ENCODE data around the gene CP. TPM values are rescaled to one million over a fixed set of nuclear protein-coding genes. Genes with fewer than 3 reads are reported as not detected.

CP gene
- polyA plus RNA-seq, 3 donors = 0.04 TPM; not detected in 2

DNA sequence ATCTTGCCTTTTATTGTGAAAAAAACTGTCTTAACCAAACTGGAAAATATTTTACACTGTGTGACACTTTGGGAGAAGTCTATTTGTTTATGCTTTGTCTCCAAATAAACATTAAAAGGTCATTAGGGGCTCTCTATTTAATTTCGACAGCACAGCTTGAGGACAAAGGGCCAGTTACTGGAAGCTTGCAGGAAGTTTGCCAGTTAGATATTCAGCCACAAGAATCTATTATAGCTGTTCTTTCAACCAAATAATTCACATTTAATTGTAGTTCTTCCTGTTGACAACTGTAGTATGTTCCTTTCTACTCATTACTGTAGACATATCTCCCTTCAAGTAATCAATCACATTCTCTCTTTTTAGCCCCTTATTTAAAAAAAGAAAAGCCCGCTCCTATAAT, 6.1 kb downstream of the CP start:
- H3K27me3 Mint-ChIP-seq (ENCODE audit: low read depth in 3 of 3) = peaks cover 0 to 4% (median 1%) of the 10 kb centered on the region in 3 donors
- H3K9me3 Mint-ChIP-seq = peaks cover 0 to 2% (median 0%) of the 10 kb centered on the region in 7 donors
- Histone ChIP-seq H3K4me3 (replicated peaks in 1 of 3; ENCODE audit: low read depth in 2 of 3, low read length in 3 of 3) (no peak overlapping the region), H3K79me2 (ENCODE audit: insufficient read depth, low read length) (no peaks in the 10 kb centered on the region), H3K27me3 (ENCODE audit: control insufficient read depth in 2 of 2, insufficient read depth in 2 of 2, low read length in 2 of 2) (no peaks in the 10 kb centered on the region), H3K27ac (ENCODE audit: low read depth in 1 of 2, low read length in 2 of 2) (no peak overlapping the region), H3K4me2 (replicated peaks; ENCODE audit: extremely low read depth, low read length, poor library complexity, severe bottlenecking) (no peak overlapping the region), H3K36me3 (replicated peaks in 1 of 2; ENCODE audit: control insufficient read depth in 1 of 2, insufficient read depth in 2 of 2, low read length in 2 of 2) (no peaks in the 10 kb centered on the region), H3K9me3 (replicated peaks in 1 of 2; ENCODE audit: control insufficient read depth in 1 of 2, insufficient read depth in 1 of 2, low read length in 2 of 2) (no peaks in the 10 kb centered on the region), H3K9ac (ENCODE audit: insufficient read depth, low read length, poor library complexity, severe bottlenecking) (no peak overlapping the region), H3K4me1 (ENCODE audit: control insufficient read depth in 1 of 2, insufficient read depth in 2 of 2, low read length in 2 of 2) (no peaks in the 10 kb centered on the region), H2AFZ (ENCODE audit: insufficient read depth, low read depth, low read length, poor library complexity, severe bottlenecking) (no peak overlapping the region), H4K20me1 (ENCODE audit: insufficient read depth, low read length) (no peaks in the 10 kb centered on the region)
- intact Hi-C loops (cut with micrococcal nuclease) = no loop called here
- H3K27ac Mint-ChIP-seq = no peak overlapping the region
- no peak for DNase-seq
- H3K4me1 Mint-ChIP-seq = no peaks in the 10 kb centered on the region
- H3K36me3 Mint-ChIP-seq = no peaks in the 10 kb centered on the region
- H3K4me3 Mint-ChIP-seq = no peak overlapping the region
- WGBS (ENCODE audit: insufficient coverage) = no CpG with 5 or more reads among the region's 2 CpGs
- no peak for TF ChIP-seq CTCF (IDR thresholded peaks at IDR 0.05)

- Histone ChIP-seq H3K27ac (ENCODE audit: low read depth in 1 of 2, low read length in 2 of 2) (no peak overlapping the region), H3K4me1 (ENCODE audit: control insufficient read depth in 1 of 2, insufficient read depth in 2 of 2, low read length in 2 of 2) (no peaks in the 10 kb centered on the region), H4K20me1 (ENCODE audit: insufficient read depth, low read length) (no peaks in the 10 kb centered on the region), H3K9ac (ENCODE audit: insufficient read depth, low read length, poor library complexity, severe bottlenecking) (no peak overlapping the region), H3K36me3 (replicated peaks in 1 of 2; ENCODE audit: control insufficient read depth in 1 of 2, insufficient read depth in 2 of 2, low read length in 2 of 2) (no peaks in the 10 kb centered on the region), H3K4me3 (replicated peaks in 1 of 3; ENCODE audit: low read depth in 2 of 3, low read length in 3 of 3) (no peak overlapping the region), H3K27me3 (ENCODE audit: control insufficient read depth in 2 of 2, insufficient read depth in 2 of 2, low read length in 2 of 2) (no peaks in the 10 kb centered on the region), H3K9me3 (replicated peaks in 1 of 2; ENCODE audit: control insufficient read depth in 1 of 2, insufficient read depth in 1 of 2, low read length in 2 of 2) (no peaks in the 10 kb centered on the region), H2AFZ (ENCODE audit: insufficient read depth, low read depth, low read length, poor library complexity, severe bottlenecking) (no peak overlapping the region), H3K4me2 (replicated peaks; ENCODE audit: extremely low read depth, low read length, poor library complexity, severe bottlenecking) (no peak overlapping the region), H3K79me2 (ENCODE audit: insufficient read depth, low read length) (no peaks in the 10 kb centered on the region)
- no peak overlapping the region for H3K4me3 Mint-ChIP-seq
- H3K36me3 Mint-ChIP-seq = no peaks in the 10 kb centered on the region
- TF ChIP-seq CTCF (IDR thresholded peaks at IDR 0.05) = no peak
- H3K9me3 Mint-ChIP-seq = peaks cover 0 to 2% (median 0%) of the 10 kb centered on the region in 7 donors
- H3K4me1 Mint-ChIP-seq = no peaks in the 10 kb centered on the region
- DNase-seq = no peak
- no CpG with 5 or more reads among the region's 1 CpG for WGBS (ENCODE audit: insufficient coverage)
- H3K27me3 Mint-ChIP-seq (ENCODE audit: low read depth in 3 of 3) = peaks cover 1 to 4% (median 2%) of the 10 kb centered on the region in 3 donors
- intact Hi-C loops (cut with micrococcal nuclease) = no loop called here
- H3K27ac Mint-ChIP-seq = no peak overlapping the region
These were observed 6.9 kb downstream of the CP start for GRCh38 chr3:149214702-149215101.

Data from CD14-positive monocyte (primary cell).